Neuronal stem cell (in vitro differentiated cells): Measurements from ENCODE around the gene CD40.

Experiments used
- DNase-seq: peaks from one replicate; pipeline ENCODE4 v3.0.0-alpha.2; 2013; ENCODE audit warnings: low spot score
- H2AFZ ChIP-seq: one replicate; pipeline ENCODE4 v1.6.1; 2013; ENCODE audit warnings: mild to moderate bottlenecking, low read length, inconsistent platforms
- H2AK5ac ChIP-seq: 2 replicates; pipeline ENCODE4 v1.6.1; 2013; ENCODE audit warnings: low read depth, mild to moderate bottlenecking, inconsistent platforms, low read length, moderate library complexity, mixed read lengths
- H2BK120ac ChIP-seq: 2 replicates; pipeline ENCODE4 v1.6.1; 2013; ENCODE audit warnings: low read depth, mild to moderate bottlenecking, inconsistent platforms, low read length, moderate library complexity, mixed read lengths
- H2BK12ac ChIP-seq: one replicate; pipeline ENCODE4 v1.6.1; 2013; ENCODE audit warnings: low read length, inconsistent platforms
- H2BK15ac ChIP-seq: 2 replicates; pipeline ENCODE4 v1.6.1; 2013; ENCODE audit warnings: mild to moderate bottlenecking, low read length, inconsistent platforms, mixed read lengths
- H2BK5ac ChIP-seq: one replicate; pipeline ENCODE4 v1.6.1; 2013; ENCODE audit warnings: inconsistent platforms, mild to moderate bottlenecking, low read length, moderate library complexity
- H3K14ac ChIP-seq: one replicate; pipeline ENCODE4 v1.6.1; 2013; ENCODE audit warnings: low read length, inconsistent platforms
- H3K18ac ChIP-seq: 2 replicates; pipeline ENCODE4 v1.6.1; 2013; ENCODE audit warnings: low read length, inconsistent platforms
- H3K23ac ChIP-seq: 2 replicates; pipeline ENCODE4 v1.6.1; 2013; ENCODE audit warnings: low read depth, mild to moderate bottlenecking, mixed read lengths, low read length, inconsistent platforms; ENCODE audit not compliant: poor library complexity
- H3K27ac ChIP-seq: replicated peaks from 3 replicates; pipeline ENCODE4 v1.5.1; 2013; ENCODE audit warnings: low read length, inconsistent platforms
- H3K27me3 ChIP-seq, 3 experiments: 2 replicates each; pipeline ENCODE4 v1.6.1; 2013; ENCODE audit warnings: low read length in 3 of 3, mild to moderate bottlenecking in 2 of 3, inconsistent platforms in 1 of 3, low read depth in 1 of 3, mixed read lengths in 1 of 3, moderate library complexity in 1 of 3; ENCODE audit not compliant: control insufficient read depth in 3 of 3, insufficient read depth in 3 of 3
- H3K36me3 ChIP-seq, 2 donors: replicated peaks in 1 of 2; 2 replicates each; pipeline ENCODE4 v1.6.1; 2013; ENCODE audit warnings: low read length in 2 of 2; ENCODE audit not compliant: control insufficient read depth in 2 of 2, insufficient read depth in 2 of 2
- H3K4ac ChIP-seq: 2 replicates; pipeline ENCODE4 v1.6.1; 2013; ENCODE audit warnings: inconsistent platforms, mild to moderate bottlenecking, low read length, moderate library complexity
- H3K4me1 ChIP-seq, 2 donors: 1 replicate in 1 of 2; 2 replicates in 1 of 2; pipeline ENCODE4 v1.6.1; 2013; ENCODE audit warnings: low read length in 2 of 2, low read depth in 1 of 2; ENCODE audit not compliant: control insufficient read depth in 2 of 2, insufficient read depth in 1 of 2
- H3K4me2 ChIP-seq: one replicate; pipeline ENCODE4 v1.6.1; 2013; ENCODE audit warnings: mild to moderate bottlenecking, low read length, inconsistent platforms; ENCODE audit not compliant: insufficient read depth, poor library complexity, severe bottlenecking
- H3K4me3 ChIP-seq, 2 donors: 2 replicates each; pipeline ENCODE4 v1.5.1; 2013; ENCODE audit warnings: low read length in 2 of 2, mild to moderate bottlenecking in 2 of 2, inconsistent platforms in 1 of 2, moderate library complexity in 1 of 2
- H3K79me1 ChIP-seq: one replicate; pipeline ENCODE4 v1.6.1; 2013; ENCODE audit warnings: low read depth, mild to moderate bottlenecking, inconsistent platforms, low read length, moderate library complexity
- H3K9ac ChIP-seq: one replicate; pipeline ENCODE4 v1.6.1; 2013; ENCODE audit warnings: mild to moderate bottlenecking, low read depth, low read length, inconsistent platforms; ENCODE audit not compliant: poor library complexity
- H3K9me3 ChIP-seq, 2 donors: replicated peaks in 1 of 2; 2 replicates each; pipeline versions ENCODE3 to v1.6.1; 2013; ENCODE audit warnings: low read length in 2 of 2, mild to moderate bottlenecking in 2 of 2, inconsistent platforms in 1 of 2, low read depth in 1 of 2, mixed read lengths in 1 of 2, moderate library complexity in 1 of 2; ENCODE audit not compliant: control insufficient read depth in 2 of 2, insufficient read depth in 1 of 2
- H4K8ac ChIP-seq: one replicate; pipeline ENCODE4 v1.6.1; 2013; ENCODE audit warnings: low read depth, mild to moderate bottlenecking, inconsistent platforms, low read length, moderate library complexity
- H4K91ac ChIP-seq: one replicate; pipeline ENCODE4 v1.6.1; 2013; ENCODE audit warnings: low read length, low read depth, mild to moderate bottlenecking, inconsistent platforms; ENCODE audit not compliant: poor library complexity
- WGBS, 2 donors: extraction: QIAGEN DNeasy Blood & Tissue Kit; methylation state at CpG; one replicate each; pipeline ENCODE4 v1.1.7; 2013; ENCODE audit warnings: missing lambda C conversion rate in 2 of 2, mixed read lengths in 1 of 2; ENCODE audit not compliant: insufficient read length in 2 of 2, insufficient replicate concordance in 1 of 2; ENCODE audit errors: extremely low coverage in 2 of 2; 5-methylcytosine and 5-hydroxymethylcytosine counted together

The CD40 gene

GRCh38 chr20:46126440-46127056 lies 8.4 kb downstream of the CD40 start:
- Histone ChIP-seq H3K4me1 (no peaks in the 10 kb centered on the region), H3K79me1 (no peaks in the 10 kb centered on the region), H2AK5ac (no peak overlapping the region), H3K18ac (no peak overlapping the region), H2BK15ac (no peak overlapping the region), H3K4me2 (no peak overlapping the region), H2BK12ac (no peak overlapping the region), H3K27me3 (peaks cover 0 to 28% (median 11%) of the 10 kb centered on the region in 3 experiments), H3K9me3 (no peaks in the 10 kb centered on the region), H3K9ac (no peak overlapping the region), H4K8ac (no peak overlapping the region), H2BK120ac (no peak overlapping the region), H3K14ac (no peak overlapping the region), H2BK5ac (no peak overlapping the region), H3K4ac (no peak overlapping the region), H3K4me3 (no peak overlapping the region), H4K91ac (no peak overlapping the region), H3K23ac (no peak overlapping the region), H3K27ac (no peak overlapping the region), H2AFZ (no peak overlapping the region), H3K36me3 (peaks cover 0 to 4% of the 10 kb centered on the region in 2 donors)
- DNase-seq, result no peak
- no CpG with 5 or more reads among the region's 5 CpGs for WGBS, 2 donors

- no peak for DNase-seq
- no peak overlapping the region for H3K14ac ChIP-seq
- H3K4ac ChIP-seq, result no peak overlapping the region
- no peak overlapping the region for H3K4me3 ChIP-seq
- H3K9ac ChIP-seq, result no peak overlapping the region
- H3K4me2 ChIP-seq, result no peak overlapping the region
- no CpG with 5 or more reads among the region's 11 CpGs for WGBS, 2 donors
- H2AFZ ChIP-seq, result no peak overlapping the region
- H2BK15ac ChIP-seq, result no peak overlapping the region
- H2BK12ac ChIP-seq, result no peak overlapping the region
- no peak overlapping the region for H2BK120ac ChIP-seq
- no peaks in the 10 kb centered on the region for H3K4me1 ChIP-seq
- peaks cover 0 to 3% of the 10 kb centered on the region in 2 donors for H3K36me3 ChIP-seq
- no peak overlapping the region for H4K91ac ChIP-seq
- H3K79me1 ChIP-seq, result no peaks in the 10 kb centered on the region
- no peak overlapping the region for H2AK5ac ChIP-seq
- peaks cover 0 to 34% (median 16%) of the 10 kb centered on the region in 3 experiments for H3K27me3 ChIP-seq
- no peak overlapping the region for H3K27ac ChIP-seq
- no peak overlapping the region for H3K23ac ChIP-seq
- no peak overlapping the region for H4K8ac ChIP-seq
- no peaks in the 10 kb centered on the region for H3K9me3 ChIP-seq
- H2BK5ac ChIP-seq, result no peak overlapping the region
- no peak overlapping the region for H3K18ac ChIP-seq
Observed at GRCh38 chr20:46127396-46128010, 9.4 kb downstream of the CD40 start.

- Histone ChIP-seq H3K36me3 (peaks cover 0 to 3% of the 10 kb centered on the region in 2 donors), H3K4me3 (peak overlapping the region in 1 of 2 donors; percentile 57), H3K27me3 (peaks cover 2 to 27% (median 19%) of the 10 kb centered on the region in 3 experiments), H3K4me2 (no peak overlapping the region), H2AFZ (no peak overlapping the region), H2BK120ac (no peak overlapping the region), H4K8ac (no peak overlapping the region), H2BK15ac (peak overlapping the region; percentile 2), H3K27ac (no peak overlapping the region), H4K91ac (no peak overlapping the region), H2BK12ac (peak overlapping the region; percentile 53), H2BK5ac (no peak overlapping the region), H3K23ac (peak overlapping the region; percentile 45), H3K79me1 (no peaks in the 10 kb centered on the region), H3K9ac (no peak overlapping the region), H3K4ac (no peak overlapping the region), H3K9me3 (peaks cover 0 to 2% of the 10 kb centered on the region in 2 donors), H2AK5ac (no peak overlapping the region), H3K14ac (no peak overlapping the region), H3K18ac (peak overlapping the region; percentile 6), H3K4me1 (peaks cover 0 to 3% of the 10 kb centered on the region in 2 donors)
- no CpG with 5 or more reads among the region's 16 CpGs for WGBS, 2 donors
- DNase-seq, result peak; percentile 41
Observed at GRCh38 chr20:46128310-46129151, 10.4 kb downstream of the CD40 start.
